Neuronal stem cell (in vitro differentiated cells): ENCODE data around the gene COL13A1.

Experiments
- DNase-seq: peaks from one replicate; pipeline ENCODE4 v3.0.0-alpha.2; 2013; ENCODE audit warnings: low spot score
- H2AFZ ChIP-seq: one replicate; pipeline ENCODE4 v1.6.1; 2013; ENCODE audit warnings: mild to moderate bottlenecking, low read length, inconsistent platforms
- H2AK5ac ChIP-seq: 2 replicates; pipeline ENCODE4 v1.6.1; 2013; ENCODE audit warnings: low read depth, mild to moderate bottlenecking, inconsistent platforms, low read length, moderate library complexity, mixed read lengths
- H2BK120ac ChIP-seq: 2 replicates; pipeline ENCODE4 v1.6.1; 2013; ENCODE audit warnings: low read depth, mild to moderate bottlenecking, inconsistent platforms, low read length, moderate library complexity, mixed read lengths
- H2BK12ac ChIP-seq: one replicate; pipeline ENCODE4 v1.6.1; 2013; ENCODE audit warnings: low read length, inconsistent platforms
- H2BK15ac ChIP-seq: 2 replicates; pipeline ENCODE4 v1.6.1; 2013; ENCODE audit warnings: mild to moderate bottlenecking, low read length, inconsistent platforms, mixed read lengths
- H2BK5ac ChIP-seq: one replicate; pipeline ENCODE4 v1.6.1; 2013; ENCODE audit warnings: inconsistent platforms, mild to moderate bottlenecking, low read length, moderate library complexity
- H3K14ac ChIP-seq: one replicate; pipeline ENCODE4 v1.6.1; 2013; ENCODE audit warnings: low read length, inconsistent platforms
- H3K18ac ChIP-seq: 2 replicates; pipeline ENCODE4 v1.6.1; 2013; ENCODE audit warnings: low read length, inconsistent platforms
- H3K23ac ChIP-seq: 2 replicates; pipeline ENCODE4 v1.6.1; 2013; ENCODE audit warnings: low read depth, mild to moderate bottlenecking, mixed read lengths, low read length, inconsistent platforms; ENCODE audit not compliant: poor library complexity
- H3K27ac ChIP-seq: replicated peaks from 3 replicates; pipeline ENCODE4 v1.5.1; 2013; ENCODE audit warnings: low read length, inconsistent platforms
- H3K27me3 ChIP-seq, 3 experiments: 2 replicates each; pipeline ENCODE4 v1.6.1; 2013; ENCODE audit warnings: low read length in 3 of 3, mild to moderate bottlenecking in 2 of 3, inconsistent platforms in 1 of 3, low read depth in 1 of 3, mixed read lengths in 1 of 3, moderate library complexity in 1 of 3; ENCODE audit not compliant: control insufficient read depth in 3 of 3, insufficient read depth in 3 of 3
- H3K36me3 ChIP-seq, 2 donors: replicated peaks in 1 of 2; 2 replicates each; pipeline ENCODE4 v1.6.1; 2013; ENCODE audit warnings: low read length in 2 of 2; ENCODE audit not compliant: control insufficient read depth in 2 of 2, insufficient read depth in 2 of 2
- H3K4ac ChIP-seq: 2 replicates; pipeline ENCODE4 v1.6.1; 2013; ENCODE audit warnings: inconsistent platforms, mild to moderate bottlenecking, low read length, moderate library complexity
- H3K4me1 ChIP-seq, 2 donors: 1 replicate in 1 of 2; 2 replicates in 1 of 2; pipeline ENCODE4 v1.6.1; 2013; ENCODE audit warnings: low read length in 2 of 2, low read depth in 1 of 2; ENCODE audit not compliant: control insufficient read depth in 2 of 2, insufficient read depth in 1 of 2
- H3K4me2 ChIP-seq: one replicate; pipeline ENCODE4 v1.6.1; 2013; ENCODE audit warnings: mild to moderate bottlenecking, low read length, inconsistent platforms; ENCODE audit not compliant: insufficient read depth, poor library complexity, severe bottlenecking
- H3K4me3 ChIP-seq, 2 donors: 2 replicates each; pipeline ENCODE4 v1.5.1; 2013; ENCODE audit warnings: low read length in 2 of 2, mild to moderate bottlenecking in 2 of 2, inconsistent platforms in 1 of 2, moderate library complexity in 1 of 2
- H3K79me1 ChIP-seq: one replicate; pipeline ENCODE4 v1.6.1; 2013; ENCODE audit warnings: low read depth, mild to moderate bottlenecking, inconsistent platforms, low read length, moderate library complexity
- H3K9ac ChIP-seq: one replicate; pipeline ENCODE4 v1.6.1; 2013; ENCODE audit warnings: mild to moderate bottlenecking, low read depth, low read length, inconsistent platforms; ENCODE audit not compliant: poor library complexity
- H3K9me3 ChIP-seq, 2 donors: replicated peaks in 1 of 2; 2 replicates each; pipeline versions ENCODE3 to v1.6.1; 2013; ENCODE audit warnings: low read length in 2 of 2, mild to moderate bottlenecking in 2 of 2, inconsistent platforms in 1 of 2, low read depth in 1 of 2, mixed read lengths in 1 of 2, moderate library complexity in 1 of 2; ENCODE audit not compliant: control insufficient read depth in 2 of 2, insufficient read depth in 1 of 2
- H4K8ac ChIP-seq: one replicate; pipeline ENCODE4 v1.6.1; 2013; ENCODE audit warnings: low read depth, mild to moderate bottlenecking, inconsistent platforms, low read length, moderate library complexity
- H4K91ac ChIP-seq: one replicate; pipeline ENCODE4 v1.6.1; 2013; ENCODE audit warnings: low read length, low read depth, mild to moderate bottlenecking, inconsistent platforms; ENCODE audit not compliant: poor library complexity
- WGBS, 2 donors: extraction: QIAGEN DNeasy Blood & Tissue Kit; methylation state at CpG; one replicate each; pipeline ENCODE4 v1.1.7; 2013; ENCODE audit warnings: missing lambda C conversion rate in 2 of 2, mixed read lengths in 1 of 2; ENCODE audit not compliant: insufficient read length in 2 of 2, insufficient replicate concordance in 1 of 2; ENCODE audit errors: extremely low coverage in 2 of 2; 5-methylcytosine and 5-hydroxymethylcytosine counted together

COL13A1 gene

DNA sequence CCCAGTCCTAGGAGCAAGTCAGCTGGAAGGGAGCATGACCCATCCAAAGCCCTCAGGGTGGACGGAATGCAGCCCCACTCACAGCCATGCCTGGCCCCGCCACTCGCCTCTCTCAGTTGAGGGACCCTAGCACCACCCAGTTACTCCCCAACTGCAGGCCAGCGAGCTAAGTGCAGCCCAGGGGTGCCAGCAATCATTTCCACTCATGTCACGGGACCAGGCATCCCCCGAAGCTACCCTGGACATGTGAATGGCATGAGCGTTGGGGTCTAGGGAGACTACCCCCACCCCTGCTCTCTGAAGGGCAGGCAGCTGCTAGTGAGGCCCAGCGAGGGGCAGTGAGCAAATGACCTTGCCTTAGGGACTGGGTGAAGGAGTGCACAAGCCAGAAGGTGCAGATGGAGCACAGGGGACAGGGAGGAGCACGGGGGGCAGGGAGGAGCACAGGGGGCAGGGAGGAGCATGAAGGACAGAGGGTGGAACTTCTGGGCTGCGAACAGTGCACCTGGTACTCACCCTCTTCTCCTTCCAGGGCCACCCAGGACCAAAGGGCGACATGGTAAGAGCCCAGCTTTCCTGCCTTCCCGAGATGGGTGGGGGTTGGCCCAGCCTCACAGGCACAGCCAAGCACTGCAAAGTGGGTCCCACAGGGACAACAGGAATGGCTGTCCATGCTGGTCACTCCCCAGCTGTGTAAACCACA, 87.3 kb downstream of the COL13A1 start:
- Histone ChIP-seq H2BK15ac (peak overlapping the region; percentile 3), H3K4ac (no peak overlapping the region), H3K27me3 (no peaks in the 10 kb centered on the region), H3K36me3 (no peaks in the 10 kb centered on the region), H3K4me3 (no peak overlapping the region), H3K18ac (peak overlapping the region; percentile 40), H2AFZ (no peak overlapping the region), H3K27ac (no peak overlapping the region), H3K9me3 (no peaks in the 10 kb centered on the region), H2AK5ac (peak overlapping the region; percentile 6), H3K79me1 (no peaks in the 10 kb centered on the region), H3K4me2 (no peak overlapping the region), H3K4me1 (no peaks in the 10 kb centered on the region), H2BK12ac (no peak overlapping the region), H4K8ac (no peak overlapping the region), H4K91ac (no peak overlapping the region), H3K14ac (no peak overlapping the region), H3K9ac (no peak overlapping the region), H2BK120ac (no peak overlapping the region), H3K23ac (no peak overlapping the region), H2BK5ac (peak overlapping the region; percentile 8)
- DNase-seq: no peak
- WGBS, 2 donors: no CpG with 5 or more reads among the region's 12 CpGs

DNA sequence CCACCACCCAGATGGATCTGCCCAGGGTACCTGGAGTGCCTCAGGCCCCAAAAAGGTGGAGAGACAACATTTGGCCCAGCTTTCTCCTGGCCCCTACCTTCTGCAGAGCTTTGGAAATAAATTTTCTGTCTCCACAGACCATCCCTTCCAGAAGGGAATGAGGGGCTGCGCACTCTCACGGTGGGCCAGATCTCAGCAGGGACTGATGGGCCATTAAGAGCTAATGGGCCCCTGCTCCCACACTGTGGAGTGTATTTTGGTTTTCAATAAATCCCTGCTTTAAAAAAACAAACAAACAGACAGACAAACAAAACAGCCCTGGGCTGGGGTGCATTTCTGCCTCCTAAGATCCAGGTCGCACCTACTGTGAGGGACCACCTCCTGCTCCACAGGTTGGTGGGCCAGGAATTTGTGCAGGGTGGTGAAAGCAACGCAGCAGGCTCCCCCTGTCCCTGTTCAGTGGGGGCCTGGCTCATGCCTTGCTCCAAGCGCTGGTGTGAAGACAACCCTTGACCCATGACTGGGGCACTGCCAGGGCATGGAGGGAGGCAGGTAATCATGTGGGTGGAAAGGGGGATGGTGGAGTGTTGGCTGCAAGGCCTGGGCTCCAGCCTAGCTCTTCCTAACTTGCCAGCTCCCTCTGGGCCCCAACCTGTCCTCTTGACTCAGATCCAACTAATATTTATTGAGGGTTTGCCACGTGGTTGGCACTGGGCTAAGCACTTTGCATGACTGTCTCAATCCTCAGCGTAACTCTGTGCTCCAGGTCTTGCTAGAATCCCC, 88.5 kb downstream of the COL13A1 start:
- no CpG with 5 or more reads among the region's 7 CpGs for WGBS, 2 donors
- no peak overlapping the region for H3K27ac ChIP-seq
- H2AK5ac ChIP-seq: no peak overlapping the region
- no peak overlapping the region for H4K91ac ChIP-seq
- H2BK120ac ChIP-seq: no peak overlapping the region
- no peak overlapping the region for H3K4me2 ChIP-seq
- no peak overlapping the region for H3K9ac ChIP-seq
- no peaks in the 10 kb centered on the region for H3K9me3 ChIP-seq
- H3K4me3 ChIP-seq: no peak overlapping the region
- H2BK15ac ChIP-seq: no peak overlapping the region
- H2AFZ ChIP-seq: no peak overlapping the region
- no peaks in the 10 kb centered on the region for H3K4me1 ChIP-seq
- no peak overlapping the region for H2BK12ac ChIP-seq
- H3K36me3 ChIP-seq: no peaks in the 10 kb centered on the region
- no peak overlapping the region for H2BK5ac ChIP-seq
- no peak overlapping the region for H3K18ac ChIP-seq
- H4K8ac ChIP-seq: no peak overlapping the region
- H3K14ac ChIP-seq: peak overlapping the region; percentile 25
- no peaks in the 10 kb centered on the region for H3K79me1 ChIP-seq
- H3K27me3 ChIP-seq: no peaks in the 10 kb centered on the region
- no peak for DNase-seq
- H3K23ac ChIP-seq: no peak overlapping the region
- H3K4ac ChIP-seq: no peak overlapping the region

DNA sequence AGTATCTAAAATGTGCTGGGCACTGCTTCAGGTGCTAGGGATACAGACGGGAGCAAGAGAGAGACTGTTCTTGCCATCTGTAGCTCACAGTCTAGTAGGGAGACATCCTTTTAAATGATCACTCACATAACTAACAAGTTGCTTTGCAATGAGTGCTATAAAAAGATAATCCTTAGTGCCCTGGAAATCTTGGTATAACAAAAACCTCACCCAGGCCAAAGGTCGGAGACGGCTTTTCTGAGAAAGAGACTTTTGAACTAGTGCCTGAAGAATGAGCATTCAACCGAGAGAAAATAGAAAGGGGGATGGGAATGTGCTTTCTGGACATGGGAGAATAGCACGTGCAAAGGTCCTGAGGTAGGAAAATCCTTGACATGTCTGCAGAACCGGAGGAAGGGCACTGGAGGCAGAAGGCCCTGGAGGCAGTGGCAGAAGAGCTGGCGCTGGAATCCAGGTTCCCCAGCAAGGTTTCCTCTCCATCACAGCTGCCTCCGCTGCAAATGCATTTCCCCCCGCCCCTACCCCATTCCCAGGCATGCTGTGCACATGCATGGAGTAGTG, 89.4 kb downstream of the COL13A1 start:
- Histone ChIP-seq H2BK120ac (no peak overlapping the region), H3K79me1 (no peaks in the 10 kb centered on the region), H3K14ac (no peak overlapping the region), H3K9me3 (no peaks in the 10 kb centered on the region), H3K27me3 (no peaks in the 10 kb centered on the region), H3K4me1 (peaks cover under 1 to 6% of the 10 kb centered on the region in 2 donors), H3K4ac (no peak overlapping the region), H3K23ac (no peak overlapping the region), H2AK5ac (no peak overlapping the region), H2BK5ac (no peak overlapping the region), H3K9ac (no peak overlapping the region), H3K4me2 (no peak overlapping the region), H4K91ac (no peak overlapping the region), H2BK12ac (no peak overlapping the region), H3K36me3 (no peaks in the 10 kb centered on the region), H2BK15ac (no peak overlapping the region), H2AFZ (no peak overlapping the region), H4K8ac (no peak overlapping the region), H3K27ac (no peak overlapping the region), H3K4me3 (no peak overlapping the region), H3K18ac (no peak overlapping the region)
- DNase-seq: no peak
- no CpG with 5 or more reads among the region's 9 CpGs for WGBS, 2 donors

DNA sequence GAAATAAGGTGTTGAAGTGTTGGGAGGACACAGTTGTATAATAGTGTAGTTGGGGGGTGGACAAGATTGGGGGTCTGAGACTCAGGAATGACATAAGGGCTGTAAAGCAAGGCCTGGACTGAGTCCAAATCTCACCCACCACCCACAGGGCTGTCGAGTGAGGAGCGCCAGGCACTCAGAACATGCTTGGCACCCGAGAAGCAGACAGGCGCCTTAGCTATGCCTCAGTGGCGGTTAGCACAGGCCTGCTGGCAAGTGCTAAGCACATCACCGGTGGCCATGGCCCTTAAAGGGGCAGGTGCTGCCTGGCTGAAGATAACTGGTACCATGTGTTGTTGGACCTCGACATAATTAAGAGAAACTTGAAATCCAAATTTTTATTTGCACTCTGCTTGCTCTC, 90.7 kb downstream of the COL13A1 start:
- H3K9ac ChIP-seq: no peak overlapping the region
- peaks cover 12 to 19% of the 10 kb centered on the region in 2 donors for H3K4me1 ChIP-seq
- no peak overlapping the region for H2BK5ac ChIP-seq
- H2AK5ac ChIP-seq: peak overlapping the region; percentile 54
- H3K23ac ChIP-seq: no peak overlapping the region
- H3K27me3 ChIP-seq: no peaks in the 10 kb centered on the region
- no peaks in the 10 kb centered on the region for H3K9me3 ChIP-seq
- H3K27ac ChIP-seq: no peak overlapping the region
- H3K79me1 ChIP-seq: no peaks in the 10 kb centered on the region
- H2BK12ac ChIP-seq: peak overlapping the region; percentile 36
- no peak overlapping the region for H3K4me2 ChIP-seq
- no peak overlapping the region for H2BK120ac ChIP-seq
- H3K4me3 ChIP-seq: no peak overlapping the region
- peak overlapping the region; percentile 83 for H3K18ac ChIP-seq
- H2BK15ac ChIP-seq: no peak overlapping the region
- H4K91ac ChIP-seq: no peak overlapping the region
- no peak overlapping the region for H4K8ac ChIP-seq
- DNase-seq: no peak
- no CpG with 5 or more reads among the region's 7 CpGs for WGBS, 2 donors
- no peak overlapping the region for H3K14ac ChIP-seq
- no peak overlapping the region for H2AFZ ChIP-seq
- no peaks in the 10 kb centered on the region for H3K36me3 ChIP-seq
- H3K4ac ChIP-seq: no peak overlapping the region
